HG03280 (cell line): ENCODE data around the gene ALDH1A3.
"Not testable (repeated sequence)": the region's sequence is repeated elsewhere in the genome, so short reads cannot be mapped to it uniquely, and the experiment has no call there.

Experiments
- ATAC-seq: cut with Tn5 transposase; IDR thresholded peaks from one replicate; pipeline ENCODE4 v1.9.1; 2021; ENCODE audit warnings: mild to moderate bottlenecking, moderate library complexity; ENCODE audit not compliant: unreplicated experiment

ALDH1A3 gene

GRCh38 chr15:100879464-100880138 is at the start of gene ALDH1A3:
Gene ALDH1A3, plus strand, starts transcription at chr15:100879831. Its CDS starts 77 bp downstream, at chr15:100879908.
- ATAC-seq = no peak

GRCh38 chr15:100831467-100831866 is 48.2 kb upstream of the ALDH1A3 start:
- ATAC-seq = no peak

- no peak for ATAC-seq
These were observed 47.3 kb upstream of the ALDH1A3 start for GRCh38 chr15:100832149-100832942.

GRCh38 chr15:100833417-100834389 is 45.9 kb upstream of the ALDH1A3 start:
- ATAC-seq = no peak

- no peak for ATAC-seq
These were observed 44.9 kb upstream of the ALDH1A3 start for GRCh38 chr15:100834731-100835130.

- no peak for ATAC-seq
These were observed 44.0 kb upstream of the ALDH1A3 start for GRCh38 chr15:100835636-100836035.

- ATAC-seq = no peak
These were observed 43.1 kb upstream of the ALDH1A3 start for GRCh38 chr15:100836501-100836900.

GRCh38 chr15:100841426-100841825 is 38.2 kb upstream of the ALDH1A3 start:
- ATAC-seq = no peak

GRCh38 chr15:100842756-100843730 is 36.6 kb upstream of the ALDH1A3 start:
- ATAC-seq = no peak

- no peak for ATAC-seq
These were observed 35.5 kb upstream of the ALDH1A3 start for GRCh38 chr15:100844167-100844566.

- ATAC-seq = no peak
These were observed 34.9 kb upstream of the ALDH1A3 start for GRCh38 chr15:100844778-100845177.

GRCh38 chr15:100847194-100847593 is 32.4 kb upstream of the ALDH1A3 start:
- ATAC-seq = no peak

GRCh38 chr15:100849021-100849854 is 30.4 kb upstream of the ALDH1A3 start:
- ATAC-seq = no peak

GRCh38 chr15:100849855-100850218 is 29.8 kb upstream of the ALDH1A3 start:
- ATAC-seq = no peak

- ATAC-seq = not testable (repeated sequence)
These were observed 28.1 kb upstream of the ALDH1A3 start for GRCh38 chr15:100851428-100852015.

GRCh38 chr15:100852630-100853029 is 27.0 kb upstream of the ALDH1A3 start:
- ATAC-seq = no peak

GRCh38 chr15:100853676-100854440 is 25.8 kb upstream of the ALDH1A3 start:
- ATAC-seq = no peak

GRCh38 chr15:100856867-100857266 is 22.8 kb upstream of the ALDH1A3 start:
- no peak for ATAC-seq
